Mesenchymal stem cell (in vitro differentiated cells and primary cell): ENCODE results near the gene TBC1D14.

Experiments
- DNase-seq: peaks from one replicate; pipeline ENCODE4 v3.0.0-alpha.2; 2013
- H2AFZ ChIP-seq: one replicate; pipeline ENCODE4 v1.6.1; 2013; ENCODE audit warnings: low read depth, mild to moderate bottlenecking, control low read depth, inconsistent platforms, low read length, moderate library complexity
- H2AK5ac ChIP-seq: 2 replicates; pipeline ENCODE4 v1.6.1; 2013; ENCODE audit warnings: low read length, moderate library complexity, mild to moderate bottlenecking, inconsistent platforms; ENCODE audit not compliant: severe bottlenecking
- H2BK120ac ChIP-seq: one replicate; pipeline ENCODE4 v1.6.1; 2013; ENCODE audit warnings: low read depth, mild to moderate bottlenecking, inconsistent platforms, low read length, moderate library complexity
- H2BK12ac ChIP-seq, 2 experiments: one replicate each; pipeline ENCODE4 v1.6.1; 2013; ENCODE audit warnings: inconsistent platforms in 2 of 2, low read length in 2 of 2, mild to moderate bottlenecking in 2 of 2, moderate library complexity in 2 of 2, control low read depth in 1 of 2
- H2BK15ac ChIP-seq: one replicate; pipeline ENCODE4 v1.6.1; 2013; ENCODE audit warnings: mild to moderate bottlenecking, low read depth, inconsistent platforms; ENCODE audit not compliant: poor library complexity, severe bottlenecking
- H2BK5ac ChIP-seq: 2 replicates; pipeline ENCODE4 v1.6.1; 2013; ENCODE audit warnings: low read depth, mild to moderate bottlenecking, low read length, control low read depth, inconsistent platforms; ENCODE audit not compliant: poor library complexity, severe bottlenecking
- H3K14ac ChIP-seq, 2 experiments: one replicate each; pipeline ENCODE4 v1.6.1; 2013; ENCODE audit warnings: inconsistent platforms in 2 of 2, low read length in 2 of 2, control low read depth in 1 of 2, mild to moderate bottlenecking in 1 of 2, moderate library complexity in 1 of 2
- H3K18ac ChIP-seq, 2 experiments: one replicate each; pipeline ENCODE4 v1.6.1; 2013; ENCODE audit warnings: inconsistent platforms in 2 of 2, low read length in 2 of 2, control low read depth in 1 of 2, low read depth in 1 of 2, mild to moderate bottlenecking in 1 of 2
- H3K23ac ChIP-seq, 2 experiments: one replicate each; pipeline ENCODE4 v1.6.1; 2013; ENCODE audit warnings: inconsistent platforms in 2 of 2, low read length in 2 of 2, mild to moderate bottlenecking in 2 of 2, moderate library complexity in 2 of 2, control low read depth in 1 of 2
- H3K27ac ChIP-seq: 2 replicates; pipeline ENCODE4 v1.5.1; 2013; ENCODE audit warnings: mild to moderate bottlenecking, moderate library complexity, low read length, control low read depth, inconsistent platforms; ENCODE audit not compliant: poor library complexity, severe bottlenecking
- H3K27me3 ChIP-seq, 2 experiments: 2 replicates each; pipeline versions ENCODE4 v1.6.1 to v1.7.0; 2013; ENCODE audit warnings: low read length in 2 of 2, mild to moderate bottlenecking in 2 of 2, moderate library complexity in 2 of 2, control low read depth in 1 of 2, inconsistent platforms in 1 of 2; ENCODE audit not compliant: control insufficient read depth in 1 of 2, insufficient read depth in 1 of 2
- H3K36me3 ChIP-seq, 2 experiments: 2 replicates each; pipeline versions ENCODE4 v1.6.1 to v1.7.0; 2013; ENCODE audit warnings: low read length in 2 of 2, control low read depth in 1 of 2, inconsistent platforms in 1 of 2, low read depth in 1 of 2, mild to moderate bottlenecking in 1 of 2; ENCODE audit not compliant: insufficient read depth in 2 of 2, control insufficient read depth in 1 of 2
- H3K4ac ChIP-seq, 2 experiments: one replicate each; pipeline ENCODE4 v1.6.1; 2013; ENCODE audit warnings: inconsistent platforms in 2 of 2, low read length in 2 of 2, mild to moderate bottlenecking in 2 of 2, moderate library complexity in 2 of 2, control low read depth in 1 of 2, low read depth in 1 of 2
- H3K4me1 ChIP-seq: 2 replicates; pipeline ENCODE4 v1.6.1; 2013; ENCODE audit warnings: low read depth, low read length, control low read depth; ENCODE audit not compliant: control insufficient read depth, insufficient read depth
- H3K4me2 ChIP-seq: 2 replicates; pipeline ENCODE4 v1.6.1; 2013; ENCODE audit warnings: low read length, mild to moderate bottlenecking, inconsistent platforms; ENCODE audit not compliant: poor library complexity, severe bottlenecking
- H3K4me3 ChIP-seq, 2 experiments: 2 replicates each; pipeline versions ENCODE4 v1.5.1 to v1.7.0; 2013; ENCODE audit warnings: low read length in 2 of 2, mild to moderate bottlenecking in 2 of 2, control low read depth in 1 of 2, low read depth in 1 of 2; ENCODE audit not compliant: insufficient read depth in 1 of 2
- H3K79me1 ChIP-seq: replicated peaks from 2 replicates; pipeline ENCODE4 v1.6.1; 2013; ENCODE audit warnings: mild to moderate bottlenecking, control low read depth, low read length, inconsistent platforms; ENCODE audit not compliant: poor library complexity, severe bottlenecking
- H3K9ac ChIP-seq: 2 replicates; pipeline ENCODE4 v1.7.0; 2013; ENCODE audit warnings: mild to moderate bottlenecking, low read length, moderate library complexity
- H3K9me3 ChIP-seq: 2 replicates; pipeline ENCODE4 v1.7.0; 2013; ENCODE audit warnings: mild to moderate bottlenecking, low read length; ENCODE audit not compliant: control insufficient read depth
- H4K8ac ChIP-seq: one replicate; pipeline ENCODE4 v1.6.1; 2013; ENCODE audit warnings: inconsistent platforms, mild to moderate bottlenecking, low read length, moderate library complexity
- H4K91ac ChIP-seq: one replicate; pipeline ENCODE4 v1.6.1; 2013; ENCODE audit warnings: mild to moderate bottlenecking, low read length, inconsistent platforms
- WGBS: methylation state at CpG from one replicate; pipeline ENCODE4 v1.1.7; 2013; ENCODE audit warnings: mixed read lengths; 5-methylcytosine and 5-hydroxymethylcytosine counted together

Gene TBC1D14

DNA sequence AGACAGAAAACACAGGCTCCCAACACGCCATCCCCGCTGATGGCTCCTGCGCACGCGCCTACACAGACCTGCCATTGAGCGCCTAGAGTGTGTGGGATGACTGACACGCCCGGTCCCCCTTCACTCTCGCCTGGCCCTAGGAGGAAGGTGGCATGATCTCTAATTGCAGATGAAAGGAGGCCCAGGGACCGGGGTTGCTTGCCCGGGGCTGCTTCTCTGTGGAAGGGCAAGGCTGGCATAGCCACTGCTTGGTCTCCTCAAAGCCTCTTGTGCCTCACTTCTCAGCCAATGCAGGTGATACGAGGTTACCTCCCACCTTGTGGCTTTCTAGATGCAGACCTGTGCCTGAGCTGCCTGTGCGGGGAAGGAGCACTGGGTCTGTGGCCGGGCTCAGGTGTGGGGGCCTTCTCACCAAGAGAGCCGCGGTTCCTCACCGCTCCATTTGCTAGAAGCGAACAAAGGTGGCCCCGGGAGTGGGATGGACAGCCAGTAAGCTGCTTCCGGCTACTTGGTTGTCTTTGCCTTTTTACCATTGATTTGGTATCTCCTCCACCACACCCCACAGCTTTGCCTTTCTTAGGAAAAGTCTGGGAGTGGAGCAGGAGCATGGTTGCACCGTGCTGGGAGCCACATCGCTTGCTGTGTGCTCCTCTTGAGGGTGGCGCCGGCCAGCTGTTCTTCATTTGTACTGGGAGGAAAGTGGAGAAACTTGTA lies 47.0 kb downstream of the TBC1D14 start:
- peak overlapping the region; percentile 78 for H4K91ac ChIP-seq
- no peak overlapping the region for H2AK5ac ChIP-seq
- WGBS: 97% methylated on average over 23 of the region's 24 CpGs
- H3K4me2 ChIP-seq: no peak overlapping the region
- no peaks in the 10 kb centered on the region for H3K9me3 ChIP-seq
- peak overlapping the region; percentile 44 to 51 for H2BK12ac ChIP-seq
- no peak overlapping the region for H2BK5ac ChIP-seq
- no peaks in the 10 kb centered on the region for H3K27me3 ChIP-seq
- H3K4ac ChIP-seq: peak overlapping the region in 1 of 2 experiments; percentile 2
- peak overlapping the region in 1 of 2 experiments; percentile 13 for H3K14ac ChIP-seq
- peak overlapping the region; percentile 29 to 53 for H3K18ac ChIP-seq
- H3K4me1 ChIP-seq: peaks cover 21% of the 10 kb centered on the region
- H2BK120ac ChIP-seq: no peak overlapping the region
- H3K4me3 ChIP-seq: no peak overlapping the region
- peaks cover 0 to 8% of the 10 kb centered on the region in 2 experiments for H3K36me3 ChIP-seq
- peaks cover 57% of the 10 kb centered on the region for H3K79me1 ChIP-seq
- H3K27ac ChIP-seq: no peak overlapping the region
- H3K23ac ChIP-seq: peak overlapping the region in 1 of 2 experiments; percentile 23
- H4K8ac ChIP-seq: no peak overlapping the region
- H2AFZ ChIP-seq: no peak overlapping the region
- no peak overlapping the region for H3K9ac ChIP-seq
- peak overlapping the region; percentile 41 for H2BK15ac ChIP-seq
- no peak for DNase-seq

DNA sequence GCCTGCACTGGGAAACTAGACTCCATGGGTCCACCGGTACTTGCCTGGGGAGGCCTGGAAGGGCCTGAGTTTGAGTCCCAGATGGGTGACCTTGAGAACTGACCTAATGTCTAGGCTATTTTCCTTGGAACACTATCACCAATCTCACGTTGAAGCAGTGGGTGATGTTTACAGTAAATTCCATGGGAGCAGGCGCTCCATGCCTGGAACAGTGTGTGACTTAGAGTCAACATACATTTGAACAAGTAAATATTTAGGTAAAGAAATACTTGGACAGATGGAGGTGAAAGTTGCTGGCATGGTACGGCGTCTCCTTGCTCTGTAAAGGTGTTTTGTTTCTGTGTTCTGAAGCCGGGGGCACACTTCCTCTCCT lies 47.5 kb downstream of the TBC1D14 start:
- H3K4ac ChIP-seq: no peak overlapping the region
- H2AFZ ChIP-seq: no peak overlapping the region
- no peak overlapping the region for H2AK5ac ChIP-seq
- H3K14ac ChIP-seq: no peak overlapping the region
- H4K8ac ChIP-seq: no peak overlapping the region
- WGBS: 69% methylated on average over 4 of the region's 6 CpGs
- peaks cover 0 to 11% of the 10 kb centered on the region in 2 experiments for H3K36me3 ChIP-seq
- no peak overlapping the region for H3K4me2 ChIP-seq
- H3K4me1 ChIP-seq: peaks cover 18% of the 10 kb centered on the region
- H2BK5ac ChIP-seq: no peak overlapping the region
- H4K91ac ChIP-seq: no peak overlapping the region
- peak; percentile 71 for DNase-seq
- no peak overlapping the region for H3K23ac ChIP-seq
- H3K9ac ChIP-seq: no peak overlapping the region
- no peak overlapping the region for H2BK15ac ChIP-seq
- no peak overlapping the region for H3K27ac ChIP-seq
- H3K18ac ChIP-seq: peak overlapping the region; percentile 29 to 53
- H2BK120ac ChIP-seq: no peak overlapping the region
- H2BK12ac ChIP-seq: no peak overlapping the region
- no peaks in the 10 kb centered on the region for H3K9me3 ChIP-seq
- H3K4me3 ChIP-seq: no peak overlapping the region
- no peaks in the 10 kb centered on the region for H3K27me3 ChIP-seq
- peaks cover 60% of the 10 kb centered on the region for H3K79me1 ChIP-seq

DNA sequence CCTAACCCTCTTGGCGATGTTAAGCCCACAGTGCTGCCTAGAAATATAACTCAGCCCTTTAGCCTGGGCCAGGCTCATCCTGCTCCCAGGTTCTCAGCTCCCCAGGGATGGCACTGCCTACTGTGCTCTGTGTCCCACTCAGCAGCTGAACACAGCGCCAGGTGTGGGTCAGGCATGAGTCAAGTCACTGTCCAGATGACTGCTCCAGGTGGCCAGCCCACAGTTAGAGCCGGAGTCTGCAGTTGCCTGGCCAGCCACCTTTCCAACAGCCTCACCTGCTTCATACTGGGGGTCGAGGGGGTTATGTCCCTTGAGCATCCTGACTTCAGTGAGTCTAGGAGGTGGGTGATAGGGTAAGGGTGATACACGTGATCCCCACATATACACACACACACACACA lies 48.4 kb downstream of the TBC1D14 start:
- DNase-seq: no peak
- Histone ChIP-seq H3K4me2 (no peak overlapping the region), H2BK12ac (peak overlapping the region; percentile 38 to 87), H3K9me3 (no peaks in the 10 kb centered on the region), H2BK5ac (no peak overlapping the region), H3K36me3 (peaks cover 0 to 12% of the 10 kb centered on the region in 2 experiments), H3K18ac (peak overlapping the region in 1 of 2 experiments; percentile 96), H3K27ac (no peak overlapping the region), H2AFZ (no peak overlapping the region), H2AK5ac (no peak overlapping the region), H2BK15ac (peak overlapping the region; percentile 12), H3K23ac (no peak overlapping the region), H3K27me3 (no peaks in the 10 kb centered on the region), H3K4ac (peak overlapping the region; percentile 73 to 88), H3K79me1 (peaks cover 59% of the 10 kb centered on the region), H3K14ac (peak overlapping the region in 1 of 2 experiments; percentile 88), H3K4me1 (peaks cover 24% of the 10 kb centered on the region), H2BK120ac (no peak overlapping the region), H4K91ac (peak overlapping the region; percentile 70), H3K4me3 (no peak overlapping the region), H3K9ac (no peak overlapping the region), H4K8ac (peak overlapping the region; percentile 27)
- 100% methylated on average over 2 of the region's 5 CpGs for WGBS

DNA sequence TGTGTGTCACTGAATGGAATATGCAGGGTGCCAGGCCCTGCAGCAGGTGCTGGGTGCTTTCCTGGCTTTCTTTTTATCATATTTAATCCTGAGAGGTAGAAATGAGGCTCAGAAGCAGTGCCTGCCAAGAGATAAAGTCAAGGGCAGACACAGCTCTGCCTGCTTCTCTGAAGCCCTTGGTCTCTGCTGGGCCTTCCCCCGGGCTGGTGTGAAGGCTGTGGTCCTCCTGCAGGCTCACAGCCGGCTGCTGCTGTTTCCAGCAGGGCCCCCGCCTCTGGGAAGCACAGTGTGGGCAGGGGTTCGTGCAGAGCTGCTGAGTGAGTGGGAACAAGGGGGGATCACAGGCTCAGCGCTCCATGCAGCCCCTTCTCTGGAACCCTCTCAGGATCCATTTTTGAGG lies 49.6 kb downstream of the TBC1D14 start:
- Histone ChIP-seq H3K27me3 (no peaks in the 10 kb centered on the region), H3K9me3 (no peaks in the 10 kb centered on the region), H2BK12ac (peak overlapping the region in 1 of 2 experiments; percentile 12), H2BK120ac (no peak overlapping the region), H4K91ac (no peak overlapping the region), H2AK5ac (no peak overlapping the region), H3K4me2 (no peak overlapping the region), H3K79me1 (peaks cover 57% of the 10 kb centered on the region), H2AFZ (no peak overlapping the region), H3K4ac (no peak overlapping the region), H3K9ac (no peak overlapping the region), H4K8ac (no peak overlapping the region), H2BK15ac (no peak overlapping the region), H3K27ac (no peak overlapping the region), H3K23ac (no peak overlapping the region), H3K4me1 (peaks cover 21% of the 10 kb centered on the region), H3K36me3 (peaks cover 0 to 12% of the 10 kb centered on the region in 2 experiments), H2BK5ac (no peak overlapping the region), H3K14ac (no peak overlapping the region), H3K4me3 (no peak overlapping the region), H3K18ac (no peak overlapping the region)
- WGBS: 87% methylated on average over 5 of the region's 5 CpGs
- no peak for DNase-seq
